ENCODE results near the gene SV2C. TPM values are rescaled to one million over a fixed set of nuclear protein-coding genes. Genes with fewer than 3 reads are reported as not detected.
"Not testable (repeated sequence)": the region's sequence is repeated elsewhere in the genome, so short reads cannot be mapped to it uniquely, and the experiment has no call there.

SV2C gene
- total RNA-seq, 2 donors from 2014 or later = 0.14 TPM

GRCh38 chr5:76319673-76320072, 236.5 kb downstream of the SV2C start:
- Histone ChIP-seq H3K36me3 (no peaks in the 10 kb centered on the region), H3K4me3 (no peak overlapping the region), H3K27ac (no peak overlapping the region), H3K27me3 (replicated peaks; ENCODE audit: insufficient read depth) (no peaks in the 10 kb centered on the region), H3K9me3 (no peaks in the 10 kb centered on the region), H3K4me1 (ENCODE audit: control insufficient read depth in 1 of 2, low read depth in 2 of 2) (no peaks in the 10 kb centered on the region)
- DNase-seq (ENCODE audit: low spot score) (no peak), ATAC-seq (ENCODE audit: insufficient number of reproducible peaks, low FRiP score, low read depth) (no peak)
- TF ChIP-seq CTCF (IDR thresholded peaks at IDR 0.05) = no peak

GRCh38 chr5:76323494-76323893, 240.3 kb downstream of the SV2C start:
- H3K9me3 ChIP-seq; H3K27me3 ChIP-seq (replicated peaks; ENCODE audit: insufficient read depth); H3K36me3 ChIP-seq; ATAC-seq (ENCODE audit: insufficient number of reproducible peaks, low FRiP score, low read depth); H3K4me1 ChIP-seq (ENCODE audit: control insufficient read depth in 1 of 2, low read depth in 2 of 2); DNase-seq (ENCODE audit: low spot score); H3K27ac ChIP-seq; H3K4me3 ChIP-seq: not testable (repeated sequence)

- no peak for DNase-seq (ENCODE audit: low spot score)
- Histone ChIP-seq H3K36me3 (no peaks in the 10 kb centered on the region), H3K27me3 (replicated peaks; ENCODE audit: insufficient read depth) (no peaks in the 10 kb centered on the region), H3K4me3 (no peak overlapping the region), H3K9me3 (no peaks in the 10 kb centered on the region), H3K27ac (peak overlapping the region in 1 of 2 donors; percentile 20), H3K4me1 (ENCODE audit: control insufficient read depth in 1 of 2, low read depth in 2 of 2) (no peaks in the 10 kb centered on the region)
- ATAC-seq (ENCODE audit: insufficient number of reproducible peaks, low FRiP score, low read depth) = no peak
- no peak for TF ChIP-seq CTCF (IDR thresholded peaks at IDR 0.05)
Measured at GRCh38 chr5:76325326-76325725, 242.1 kb downstream of the SV2C start.

- DNase-seq (ENCODE audit: low spot score) (no peak), ATAC-seq (ENCODE audit: insufficient number of reproducible peaks, low FRiP score, low read depth) (no peak)
- no peak overlapping the region for H3K4me3 ChIP-seq
- H3K27ac ChIP-seq = peak overlapping the region in 1 of 2 donors; percentile 20
- no peaks in the 10 kb centered on the region for H3K36me3 ChIP-seq
- H3K4me1 ChIP-seq (ENCODE audit: control insufficient read depth in 1 of 2, low read depth in 2 of 2) = no peaks in the 10 kb centered on the region
- H3K27me3 ChIP-seq (replicated peaks; ENCODE audit: insufficient read depth) = no peaks in the 10 kb centered on the region
- no peak for TF ChIP-seq CTCF (IDR thresholded peaks at IDR 0.05)
- H3K9me3 ChIP-seq = no peaks in the 10 kb centered on the region
Measured at GRCh38 chr5:76325876-76326491, 242.8 kb downstream of the SV2C start.

- Histone ChIP-seq H3K4me1 (ENCODE audit: control insufficient read depth in 1 of 2, low read depth in 2 of 2) (no peaks in the 10 kb centered on the region), H3K4me3 (no peak overlapping the region), H3K9me3 (no peaks in the 10 kb centered on the region), H3K27ac (no peak overlapping the region), H3K27me3 (replicated peaks; ENCODE audit: insufficient read depth) (no peaks in the 10 kb centered on the region), H3K36me3 (no peaks in the 10 kb centered on the region)
- DNase-seq (ENCODE audit: low spot score) (no peak), ATAC-seq (ENCODE audit: insufficient number of reproducible peaks, low FRiP score, low read depth) (no peak)
- TF ChIP-seq CTCF (IDR thresholded peaks at IDR 0.05) = no peak
Measured at GRCh38 chr5:76326577-76327302, 243.6 kb downstream of the SV2C start.

All from thoracic aorta (tissue), 2 donors.